ENCODE data around the gene FAM3B. TPM values are rescaled to one million over a fixed set of nuclear protein-coding genes. Genes with fewer than 3 reads are reported as not detected.

The FAM3B gene
- total RNA-seq, 1 experiment from 2014 or later, result not detected

- Histone ChIP-seq H3K4me3 (no peak overlapping the region), H3K4me1 (no peaks in the 10 kb centered on the region), H3K27me3 (peaks cover 7% of the 10 kb centered on the region; the same call in 1 of the 2 replicates), H3K9me3 (replicated peaks) (no peaks in the 10 kb centered on the region), H3K36me3 (no peaks in the 10 kb centered on the region), H3K27ac (no peak overlapping the region)
- no peak for DNase-seq
Measured at GRCh38 chr21:41327753-41328152, 11.2 kb downstream of the FAM3B start.

GRCh38 chr21:41328660-41329607 is 12.3 kb downstream of the FAM3B start:
- Histone ChIP-seq H3K4me1 (no peaks in the 10 kb centered on the region), H3K27ac (no peak overlapping the region), H3K36me3 (no peaks in the 10 kb centered on the region), H3K4me3 (no peak overlapping the region), H3K27me3 (peaks cover under 1% of the 10 kb centered on the region; the same call in 1 of the 2 replicates), H3K9me3 (replicated peaks) (no peaks in the 10 kb centered on the region)
- DNase-seq, result no peak

DNA sequence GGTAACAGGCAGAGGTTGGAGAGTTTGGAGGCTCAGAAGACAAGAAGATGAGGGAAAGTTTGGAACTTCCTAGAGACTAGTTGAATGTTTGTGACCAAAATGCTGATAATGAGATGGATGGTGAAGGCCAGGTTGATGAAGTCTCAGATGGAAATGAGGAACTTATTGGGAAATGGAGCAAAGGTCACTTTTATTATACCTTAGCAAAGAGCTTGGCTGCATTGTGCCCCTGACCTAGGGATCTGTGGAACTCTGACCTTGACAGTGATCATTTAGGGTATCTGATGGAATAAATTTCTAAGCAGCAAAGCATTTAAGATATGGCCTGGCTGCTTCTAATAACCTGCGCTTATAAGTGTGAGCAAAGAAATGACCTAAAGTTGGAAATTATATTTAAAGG is 17.2 kb downstream of the FAM3B start:
- no peaks in the 10 kb centered on the region for H3K27me3 ChIP-seq
- H3K36me3 ChIP-seq, result no peaks in the 10 kb centered on the region
- H3K9me3 ChIP-seq (replicated peaks), result no peaks in the 10 kb centered on the region
- no peak for DNase-seq
- no peak overlapping the region for H3K4me3 ChIP-seq
- no peak overlapping the region for H3K27ac ChIP-seq
- H3K4me1 ChIP-seq, result no peaks in the 10 kb centered on the region

DNA sequence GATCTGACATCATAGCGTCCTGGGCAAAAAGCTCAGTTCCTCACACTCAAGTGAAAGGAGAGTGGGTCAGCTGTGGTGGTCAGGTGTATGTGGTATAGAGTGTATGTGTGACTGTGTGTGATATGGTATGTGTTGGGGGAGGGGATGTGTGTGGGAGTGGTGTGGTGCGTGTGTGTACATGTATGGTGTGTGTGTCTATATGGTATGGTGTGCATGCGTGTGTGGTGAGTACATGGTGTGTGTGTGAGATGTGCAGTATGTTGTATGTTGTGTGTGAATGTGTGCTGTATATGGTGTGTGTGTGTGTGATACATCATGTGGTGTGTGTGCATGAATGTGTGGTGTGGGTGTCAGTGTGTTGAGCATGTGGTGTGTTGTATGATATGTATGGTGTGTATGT is 20.9 kb downstream of the FAM3B start:
- Histone ChIP-seq H3K36me3 (no peaks in the 10 kb centered on the region), H3K27me3 (no peaks in the 10 kb centered on the region), H3K27ac (no peak overlapping the region), H3K4me1 (no peaks in the 10 kb centered on the region), H3K9me3 (replicated peaks) (no peaks in the 10 kb centered on the region), H3K4me3 (no peak overlapping the region)
- DNase-seq, result no peak

- no peaks in the 10 kb centered on the region for H3K27me3 ChIP-seq
- H3K4me3 ChIP-seq, result no peak overlapping the region
- no peaks in the 10 kb centered on the region for H3K36me3 ChIP-seq
- no peak overlapping the region for H3K27ac ChIP-seq
- no peak for DNase-seq
- no peaks in the 10 kb centered on the region for H3K4me1 ChIP-seq
- H3K9me3 ChIP-seq (replicated peaks), result no peaks in the 10 kb centered on the region
Measured at GRCh38 chr21:41338455-41338854, 21.9 kb downstream of the FAM3B start.

DNA sequence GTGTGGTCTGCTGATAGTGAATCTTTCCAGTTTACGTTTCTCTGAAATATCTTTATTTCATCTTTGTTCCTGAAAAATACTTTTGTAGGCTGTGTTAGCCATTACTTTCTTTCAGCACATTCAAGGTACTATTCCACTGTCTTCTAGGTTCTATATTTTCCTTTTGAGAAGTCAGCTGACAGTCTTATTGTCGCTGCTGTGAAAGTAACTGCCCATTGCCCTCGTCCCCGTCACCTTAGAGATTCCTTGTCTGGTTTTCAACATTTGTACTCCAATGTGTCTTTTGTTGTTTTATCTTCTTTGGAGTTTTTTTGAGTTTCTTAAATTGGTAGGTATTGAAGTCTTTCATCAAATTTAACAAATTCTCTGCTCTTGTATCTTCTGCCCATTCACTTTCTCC is 25.4 kb downstream of the FAM3B start:
- Histone ChIP-seq H3K4me1 (no peaks in the 10 kb centered on the region), H3K27ac (no peak overlapping the region), H3K4me3 (no peak overlapping the region), H3K36me3 (no peaks in the 10 kb centered on the region), H3K27me3 (no peaks in the 10 kb centered on the region), H3K9me3 (replicated peaks) (no peaks in the 10 kb centered on the region)
- DNase-seq, result no peak

- H3K4me1 ChIP-seq, result no peaks in the 10 kb centered on the region
- H3K27ac ChIP-seq, result no peak overlapping the region
- DNase-seq, result no peak
- H3K36me3 ChIP-seq, result no peaks in the 10 kb centered on the region
- no peak overlapping the region for H3K4me3 ChIP-seq
- H3K9me3 ChIP-seq (replicated peaks), result no peaks in the 10 kb centered on the region
- peaks cover 9% of the 10 kb centered on the region; the same call in 1 of the 2 replicates for H3K27me3 ChIP-seq
Measured at GRCh38 chr21:41344146-41344545, 27.5 kb downstream of the FAM3B start.

DNA sequence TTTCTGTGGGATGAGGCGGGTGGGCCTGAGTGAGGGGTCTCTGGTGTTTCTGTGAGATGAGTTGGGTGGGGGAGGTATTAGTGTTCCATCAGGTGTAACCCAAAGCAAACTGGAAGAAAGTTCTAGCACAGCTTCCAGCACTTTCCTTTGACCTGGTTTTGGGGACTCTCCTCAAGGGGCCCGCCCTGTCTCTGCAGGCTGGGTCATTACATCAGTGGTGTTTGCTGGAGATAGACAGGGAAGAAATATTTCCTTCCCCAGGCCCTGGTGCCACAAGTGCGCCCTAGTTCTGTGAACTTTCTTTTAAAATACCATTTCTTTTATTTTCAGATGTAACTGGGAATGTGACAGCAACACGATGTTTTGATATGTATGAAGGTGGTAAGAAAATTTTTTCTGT is 28.8 kb downstream of the FAM3B start:
- Histone ChIP-seq H3K27ac (no peak overlapping the region), H3K9me3 (replicated peaks) (no peaks in the 10 kb centered on the region), H3K4me1 (no peaks in the 10 kb centered on the region), H3K27me3 (peaks cover 9% of the 10 kb centered on the region; the same call in 1 of the 2 replicates), H3K4me3 (no peak overlapping the region), H3K36me3 (no peaks in the 10 kb centered on the region)
- no peak for DNase-seq

DNA sequence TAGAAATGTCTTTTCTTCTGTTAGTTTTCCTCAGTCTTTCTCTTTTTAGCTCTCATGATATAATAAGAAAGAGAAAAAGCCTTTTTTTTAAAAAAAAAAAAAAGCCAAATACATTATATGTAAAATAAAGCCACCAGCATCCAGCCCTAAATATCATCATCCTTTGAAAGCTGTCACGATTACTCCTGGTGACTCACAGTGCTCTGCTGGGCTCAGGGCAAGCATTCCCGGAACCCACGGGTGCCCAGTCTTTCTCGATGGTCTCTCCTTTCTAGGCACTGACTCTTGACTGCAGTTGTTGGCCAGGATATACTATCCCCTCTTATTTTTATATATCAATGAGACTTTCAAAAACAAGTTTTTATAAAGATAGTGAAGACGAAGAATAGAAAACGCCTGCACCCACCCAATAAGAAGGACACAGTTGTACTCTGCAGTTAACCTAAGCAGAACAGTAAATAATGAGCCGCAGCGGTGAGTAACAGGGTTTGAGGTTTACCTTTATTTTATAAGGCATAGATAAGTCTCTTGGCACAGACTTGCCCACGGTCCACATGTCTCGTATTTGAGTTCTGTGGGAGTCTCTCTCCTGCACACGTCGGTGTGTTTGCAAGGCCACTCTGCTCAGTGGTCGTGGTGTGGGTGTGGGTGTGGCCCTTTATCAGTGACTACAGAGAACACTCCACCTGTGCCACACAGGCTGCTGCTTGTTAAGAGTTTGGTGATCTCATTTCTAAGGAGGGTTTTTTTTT is 29.5 kb downstream of the FAM3B start:
- no peak for DNase-seq
- Histone ChIP-seq H3K4me1 (no peaks in the 10 kb centered on the region), H3K36me3 (no peaks in the 10 kb centered on the region), H3K9me3 (replicated peaks) (no peaks in the 10 kb centered on the region), H3K27ac (no peak overlapping the region), H3K27me3 (peaks cover 9% of the 10 kb centered on the region; the same call in 1 of the 2 replicates), H3K4me3 (no peak overlapping the region)

DNA sequence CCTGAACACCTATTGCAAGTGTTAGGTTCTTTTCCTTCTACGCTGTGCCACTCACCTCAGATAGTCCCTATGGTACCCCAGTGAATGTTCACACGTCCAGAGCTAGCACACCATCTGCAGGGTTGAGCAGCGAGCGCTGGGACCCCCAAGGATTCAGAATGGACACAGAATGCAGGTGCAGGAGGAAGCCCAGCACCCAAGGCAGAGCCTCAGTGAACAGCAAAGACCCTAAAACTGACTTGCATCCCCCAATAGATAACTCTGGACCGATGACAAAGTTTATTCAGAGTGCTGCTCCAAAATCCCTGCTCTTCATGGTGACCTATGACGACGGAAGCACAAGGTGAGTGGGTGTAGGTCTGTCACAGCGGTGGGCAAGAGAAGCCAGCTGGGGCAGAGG is 30.2 kb downstream of the FAM3B start:
- H3K4me1 ChIP-seq, result no peaks in the 10 kb centered on the region
- DNase-seq, result no peak

GRCh38 chr21:41348434-41348833 is 31.8 kb downstream of the FAM3B start:
- no peaks in the 10 kb centered on the region for H3K36me3 ChIP-seq
- no peak for DNase-seq
- H3K4me3 ChIP-seq, result no peak overlapping the region
- no peaks in the 10 kb centered on the region for H3K4me1 ChIP-seq
- no peak overlapping the region for H3K27ac ChIP-seq
- peaks cover 9% of the 10 kb centered on the region; the same call in 1 of the 2 replicates for H3K27me3 ChIP-seq
- H3K9me3 ChIP-seq (replicated peaks), result no peaks in the 10 kb centered on the region

More for the DNA sequence above, 30.2 kb downstream of the FAM3B start:
- Histone ChIP-seq H3K9me3 (replicated peaks) (no peaks in the 10 kb centered on the region), H3K27ac (no peak overlapping the region), H3K36me3 (no peaks in the 10 kb centered on the region), H3K4me3 (no peak overlapping the region), H3K27me3 (peaks cover 9% of the 10 kb centered on the region; the same call in 1 of the 2 replicates)

DNA sequence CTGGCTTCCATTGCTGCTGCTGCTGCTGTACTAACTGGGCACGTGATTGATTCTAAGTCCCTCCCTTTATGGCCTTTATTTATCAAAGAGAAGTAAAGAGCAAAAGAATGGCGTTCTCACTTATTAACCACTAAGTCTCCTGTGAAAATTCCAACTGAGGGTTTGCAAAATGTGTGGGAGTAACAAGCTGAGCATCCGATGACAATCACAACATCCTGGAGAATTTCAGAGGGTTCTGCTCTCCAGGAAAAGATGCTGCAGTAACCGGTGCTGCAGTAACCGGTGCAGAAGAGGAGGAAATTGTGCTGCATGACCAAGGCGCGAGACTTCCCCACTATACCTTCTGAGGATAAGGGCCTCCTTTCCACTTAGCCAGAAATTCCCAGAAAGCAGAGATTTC is 32.5 kb downstream of the FAM3B start:
- Histone ChIP-seq H3K4me3 (no peak overlapping the region), H3K27ac (no peak overlapping the region), H3K9me3 (replicated peaks) (no peaks in the 10 kb centered on the region), H3K27me3 (peaks cover 9% of the 10 kb centered on the region; the same call in 1 of the 2 replicates), H3K36me3 (no peaks in the 10 kb centered on the region), H3K4me1 (no peaks in the 10 kb centered on the region)
- no peak for DNase-seq

- H3K27me3 ChIP-seq, result peaks cover 9% of the 10 kb centered on the region; the same call in 1 of the 2 replicates
Measured at GRCh38 chr21:41349619-41350390, 33.2 kb downstream of the FAM3B start.

GRCh38 chr21:41350436-41351155 is 34.0 kb downstream of the FAM3B start:
- no peak overlapping the region for H3K27ac ChIP-seq
- H3K9me3 ChIP-seq (replicated peaks), result no peaks in the 10 kb centered on the region
- H3K4me1 ChIP-seq, result no peaks in the 10 kb centered on the region
- H3K4me3 ChIP-seq, result no peak overlapping the region
- H3K36me3 ChIP-seq, result no peaks in the 10 kb centered on the region
- DNase-seq, result no peak
- peaks cover 9% of the 10 kb centered on the region; the same call in 1 of the 2 replicates for H3K27me3 ChIP-seq

More at GRCh38 chr21:41349619-41350390, 33.2 kb downstream of the FAM3B start:
- no peak for DNase-seq
- no peaks in the 10 kb centered on the region for H3K36me3 ChIP-seq
- H3K4me1 ChIP-seq, result no peaks in the 10 kb centered on the region
- H3K9me3 ChIP-seq (replicated peaks), result no peaks in the 10 kb centered on the region
- H3K27ac ChIP-seq, result no peak overlapping the region
- no peak overlapping the region for H3K4me3 ChIP-seq

All from SJCRH30 (cell line).